Measurements from ENCODE around the gene SLC6A5.

DNA sequence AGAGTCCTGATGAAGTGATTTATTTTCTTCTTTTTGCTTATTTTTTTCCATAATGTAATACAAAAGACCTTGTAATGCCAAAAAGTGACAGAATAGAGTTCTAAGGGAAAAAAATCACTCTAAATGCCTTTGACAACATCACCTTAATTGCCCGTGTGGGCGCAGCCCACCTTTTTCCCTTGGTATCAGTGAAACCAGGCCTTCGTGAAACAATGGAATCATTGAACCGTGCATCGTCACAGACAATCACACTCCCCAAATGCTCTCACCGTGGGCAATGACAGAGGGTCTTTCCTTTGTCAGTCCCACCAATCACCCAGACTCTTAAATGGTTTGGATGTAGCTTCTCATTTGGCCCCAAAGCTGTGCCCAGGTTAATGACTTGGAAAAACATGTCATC lies 9.6 kb upstream of the SLC6A5 start:
- no peak for TF ChIP-seq POLR2AphosphoS5 (IDR thresholded peaks at IDR 0.05)
- TF ChIP-seq, protein P1, sequence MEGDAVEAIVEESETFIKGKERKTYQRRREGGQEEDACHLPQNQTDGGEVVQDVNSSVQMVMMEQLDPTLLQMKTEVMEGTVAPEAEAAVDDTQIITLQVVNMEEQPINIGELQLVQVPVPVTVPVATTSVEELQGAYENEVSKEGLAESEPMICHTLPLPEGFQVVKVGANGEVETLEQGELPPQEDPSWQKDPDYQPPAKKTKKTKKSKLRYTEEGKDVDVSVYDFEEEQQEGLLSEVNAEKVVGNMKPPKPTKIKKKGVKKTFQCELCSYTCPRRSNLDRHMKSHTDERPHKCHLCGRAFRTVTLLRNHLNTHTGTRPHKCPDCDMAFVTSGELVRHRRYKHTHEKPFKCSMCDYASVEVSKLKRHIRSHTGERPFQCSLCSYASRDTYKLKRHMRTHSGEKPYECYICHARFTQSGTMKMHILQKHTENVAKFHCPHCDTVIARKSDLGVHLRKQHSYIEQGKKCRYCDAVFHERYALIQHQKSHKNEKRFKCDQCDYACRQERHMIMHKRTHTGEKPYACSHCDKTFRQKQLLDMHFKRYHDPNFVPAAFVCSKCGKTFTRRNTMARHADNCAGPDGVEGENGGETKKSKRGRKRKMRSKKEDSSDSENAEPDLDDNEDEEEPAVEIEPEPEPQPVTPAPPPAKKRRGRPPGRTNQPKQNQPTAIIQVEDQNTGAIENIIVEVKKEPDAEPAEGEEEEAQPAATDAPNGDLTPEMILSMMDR (IDR thresholded peaks at IDR 0.05), result no peak

Measured in prostate gland (tissue), 2 donors.